VCaP (cell line): ENCODE measurements around the gene FRY.
"Not testable (repeated sequence)": the region's sequence is repeated elsewhere in the genome, so short reads cannot be mapped to it uniquely, and the experiment has no call there.

Source experiments
- H3K27ac ChIP-seq: fragments of 450-650 bp; 2 replicates; pipeline ENCODE4 v1.5.1; 2017
- CTCF ChIP-seq: fragments of 450-650 bp; conservative IDR thresholded peaks from 2 replicates; pipeline ENCODE4 v1.5.1; 2017; ENCODE audit warnings: mild to moderate bottlenecking, moderate library complexity

FRY gene

GRCh38 chr13:32031025-32031814 lies at the start of gene FRY:
FRY (plus strand) TSS chr13:32031774; CDS start chr13:32031796, 22 bp downstream.
- peak; percentile 18; the same call in 1 of the 2 replicates for TF ChIP-seq CTCF
- peak within 1 kb of the TSS; percentile 83 for H3K27ac ChIP-seq

- no peak for TF ChIP-seq CTCF
Measured at GRCh38 chr13:31982124-31982523, 49.5 kb upstream of the FRY start.

GRCh38 chr13:31982540-31982939 lies 49.0 kb upstream of the FRY start:
- no peak overlapping the region for H3K27ac ChIP-seq
- no peak for TF ChIP-seq CTCF

More at GRCh38 chr13:31982124-31982523, 49.5 kb upstream of the FRY start:
- no peak overlapping the region for H3K27ac ChIP-seq

- not testable (repeated sequence) for H3K27ac ChIP-seq
Measured at GRCh38 chr13:31983696-31984095, 47.9 kb upstream of the FRY start.

GRCh38 chr13:31984388-31984787 lies 47.2 kb upstream of the FRY start:
- H3K27ac ChIP-seq, result not testable (repeated sequence)

- no peak for TF ChIP-seq CTCF
- no peak overlapping the region for H3K27ac ChIP-seq
Measured at GRCh38 chr13:31986676-31987470, 44.7 kb upstream of the FRY start.

GRCh38 chr13:31987535-31988170 lies 43.9 kb upstream of the FRY start:
- no peak overlapping the region for H3K27ac ChIP-seq
- no peak for TF ChIP-seq CTCF

- not testable (repeated sequence) for H3K27ac ChIP-seq
Measured at GRCh38 chr13:31994367-31994766, 37.2 kb upstream of the FRY start.

GRCh38 chr13:31996601-31997000 lies 35.0 kb upstream of the FRY start:
- H3K27ac ChIP-seq, result peak overlapping the region; percentile 49; the same call in 1 of the 2 replicates

More at GRCh38 chr13:31996601-31997000, 35.0 kb upstream of the FRY start:
- TF ChIP-seq CTCF, result peak; percentile 32; the same call in 1 of the 2 replicates
